CD4-positive, alpha-beta T cell treated with Interferon alpha-2 for 1 hour (primary cell): ENCODE results near the gene TCF7L2.

Experiments
- DNase-seq, 2 donors: peaks; one replicate each; pipeline ENCODE4 v3.0.0-alpha.2; 2020 to 2022

TCF7L2 gene

DNA sequence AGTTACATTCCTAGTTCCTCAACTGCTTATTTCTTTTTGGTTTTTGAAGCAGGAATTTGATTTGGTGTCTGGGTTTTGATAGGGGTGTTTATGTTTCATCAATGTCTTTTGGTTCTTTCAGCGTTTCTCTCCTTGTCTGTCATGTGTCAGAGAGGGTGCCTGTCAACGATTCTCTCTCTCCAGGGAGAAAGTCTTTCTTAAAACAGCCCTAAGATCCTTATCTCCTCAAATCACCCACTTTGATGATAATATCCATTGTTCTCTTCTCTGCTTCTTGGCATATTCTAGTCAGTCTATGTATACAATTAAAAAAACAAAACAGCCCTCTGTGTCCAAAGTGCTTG, 77.2 kb downstream of the TCF7L2 start:
- no peak for DNase-seq

DNA sequence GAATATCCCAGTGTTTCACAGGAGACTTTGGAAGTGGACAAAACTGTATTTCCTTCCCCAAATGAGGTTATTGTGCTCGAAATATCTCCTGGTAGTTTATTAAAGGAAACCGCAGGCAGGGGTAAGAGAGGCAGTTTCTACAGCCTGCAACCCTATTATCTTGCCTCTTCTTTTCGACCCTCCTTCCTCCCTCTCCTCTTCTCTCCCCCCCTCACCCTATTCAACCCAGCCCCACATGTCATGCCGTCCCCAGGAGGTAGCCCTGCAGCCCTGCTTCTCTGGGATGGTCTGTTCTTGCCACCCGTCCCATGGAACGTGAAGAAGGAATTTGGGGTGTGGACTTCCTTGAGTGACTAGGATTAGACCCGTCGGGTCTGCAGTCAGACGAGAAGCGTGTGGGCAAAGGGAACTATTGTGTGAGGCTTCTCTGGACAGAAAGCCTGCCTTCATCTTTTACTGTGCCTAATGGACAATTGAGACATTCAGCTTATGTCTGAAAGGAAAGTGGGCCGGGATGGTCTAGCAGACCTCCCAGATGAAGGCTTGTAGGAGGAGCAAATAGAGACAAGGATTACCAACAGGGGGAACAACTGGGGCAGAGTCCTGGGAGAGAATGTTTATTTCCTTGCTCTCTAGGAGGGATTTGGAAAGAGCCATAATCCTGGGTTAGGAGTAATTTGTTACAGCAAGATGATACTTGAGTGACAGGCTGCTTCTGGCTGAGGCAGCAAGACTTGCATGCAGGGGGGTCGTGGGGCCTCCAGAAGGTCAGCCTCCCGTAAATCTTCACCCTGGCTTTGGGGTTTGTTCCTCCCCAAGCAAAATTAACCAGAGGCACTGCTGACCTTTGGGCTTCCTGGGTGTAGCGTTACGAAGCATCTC, 77.8 kb downstream of the TCF7L2 start:
- DNase-seq, result no peak

DNA sequence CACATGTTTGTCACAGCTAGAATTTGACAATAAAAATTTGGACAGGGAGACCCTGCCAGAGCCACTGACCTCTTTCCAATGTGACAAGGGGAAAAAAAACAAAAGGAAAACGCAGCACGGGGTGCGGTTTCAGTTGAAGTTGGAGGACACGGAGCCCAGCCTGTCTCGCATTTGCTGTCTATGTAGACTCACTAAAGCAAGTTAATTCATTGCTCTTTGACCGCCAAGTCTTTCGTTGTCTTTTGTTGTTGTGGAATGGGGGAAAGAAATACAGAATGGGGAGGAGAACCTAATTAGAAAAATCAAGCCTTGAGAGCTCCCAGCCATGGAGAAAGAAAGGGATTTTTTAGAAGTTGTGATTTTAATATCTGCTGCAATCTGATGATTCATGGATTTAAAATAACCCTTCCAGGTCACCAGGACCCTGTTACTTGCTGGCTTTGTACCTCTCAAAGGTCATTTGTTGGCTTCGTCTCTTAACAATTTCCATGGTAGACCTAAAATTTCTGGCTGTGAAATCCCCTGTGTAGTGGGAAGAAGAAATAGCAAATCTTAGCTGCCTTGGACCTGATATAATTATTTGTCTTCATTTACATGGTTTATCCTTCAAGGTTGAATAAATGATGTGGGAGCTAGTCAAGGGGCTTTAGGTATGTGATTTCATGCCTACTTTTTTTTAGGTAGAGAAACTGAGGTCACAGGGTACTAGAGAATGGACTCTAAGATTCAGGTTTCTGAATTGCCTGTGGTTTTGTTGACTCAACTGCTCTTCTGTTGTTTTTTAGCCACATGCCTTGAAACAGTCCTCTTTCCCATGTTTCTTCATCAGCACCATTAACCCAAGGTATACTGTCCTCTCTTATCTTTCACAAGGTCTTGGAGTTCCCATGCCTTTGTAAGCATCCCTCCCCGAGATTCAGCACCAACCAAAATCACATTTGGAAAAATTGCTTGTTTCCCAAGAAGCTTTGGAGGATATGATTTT, 78.7 kb downstream of the TCF7L2 start:
- no peak for DNase-seq

GRCh38 chr10:113030453-113030852, 80.4 kb downstream of the TCF7L2 start:
- DNase-seq, result no peak

DNA sequence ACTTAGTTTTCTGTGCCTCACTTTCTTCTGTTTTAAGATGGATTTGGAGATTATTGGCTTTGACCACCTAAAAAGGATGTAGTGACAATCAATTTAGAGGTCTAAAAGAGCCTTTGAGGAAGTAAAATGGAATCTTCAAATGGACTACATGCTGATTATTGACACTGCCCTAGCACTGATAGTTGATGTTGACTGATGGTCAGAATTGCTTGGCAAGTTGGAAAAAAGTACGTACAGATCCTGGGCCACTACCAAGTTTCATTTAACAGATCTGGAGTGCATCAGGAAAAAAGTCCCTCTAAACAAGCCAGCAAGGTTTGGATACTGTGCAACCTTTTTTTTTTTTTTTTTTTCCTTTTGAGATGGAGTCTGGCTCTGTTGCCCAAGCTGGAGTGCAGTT, 81.1 kb downstream of the TCF7L2 start:
- no peak for DNase-seq

DNA sequence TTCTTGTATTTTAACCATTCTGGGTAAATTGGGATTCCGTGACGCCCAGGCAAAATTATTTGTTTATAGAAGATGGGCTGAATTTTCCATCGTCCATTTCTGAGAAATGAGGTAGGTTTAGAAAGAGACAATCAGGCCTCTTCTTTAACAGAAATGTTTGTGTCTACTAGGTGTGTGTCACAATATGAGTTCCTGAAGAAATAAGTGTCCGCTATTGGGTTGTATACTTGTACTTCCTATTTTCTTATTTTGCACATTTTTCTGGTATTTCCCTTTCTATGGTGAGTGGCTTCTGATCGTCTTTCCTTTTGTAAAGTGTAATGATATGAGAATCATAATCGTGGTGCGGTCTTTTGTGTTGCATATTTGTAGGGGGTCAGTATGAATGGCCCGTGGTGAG, 83.9 kb downstream of the TCF7L2 start:
- no peak for DNase-seq

DNA sequence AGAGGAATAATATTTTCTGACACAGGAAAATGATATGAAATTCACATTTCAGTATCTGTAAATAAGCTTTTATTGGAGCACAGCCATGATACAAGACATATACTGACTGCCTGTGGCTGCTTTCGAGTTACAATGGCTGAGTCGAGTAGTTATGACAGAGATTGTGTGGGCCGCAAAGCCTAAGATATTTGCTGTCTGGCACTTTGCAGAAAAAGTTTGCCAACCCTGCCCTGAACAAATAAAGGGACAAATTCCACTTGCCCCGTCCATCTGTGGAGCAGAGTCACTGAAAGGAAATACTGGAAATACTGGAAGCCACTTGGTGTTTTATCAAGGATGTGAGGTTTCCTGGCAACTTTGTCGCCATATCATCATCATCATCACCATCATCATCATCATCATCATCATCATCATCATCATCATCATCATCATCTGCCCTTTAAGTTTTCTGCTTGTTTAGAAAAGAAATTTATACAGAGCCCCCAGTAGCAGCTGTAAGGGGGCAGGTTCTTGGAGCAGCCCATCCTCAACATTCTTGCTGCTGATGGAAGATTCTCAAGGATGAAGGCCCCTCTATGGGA, 85.8 kb downstream of the TCF7L2 start:
- no peak for DNase-seq

DNA sequence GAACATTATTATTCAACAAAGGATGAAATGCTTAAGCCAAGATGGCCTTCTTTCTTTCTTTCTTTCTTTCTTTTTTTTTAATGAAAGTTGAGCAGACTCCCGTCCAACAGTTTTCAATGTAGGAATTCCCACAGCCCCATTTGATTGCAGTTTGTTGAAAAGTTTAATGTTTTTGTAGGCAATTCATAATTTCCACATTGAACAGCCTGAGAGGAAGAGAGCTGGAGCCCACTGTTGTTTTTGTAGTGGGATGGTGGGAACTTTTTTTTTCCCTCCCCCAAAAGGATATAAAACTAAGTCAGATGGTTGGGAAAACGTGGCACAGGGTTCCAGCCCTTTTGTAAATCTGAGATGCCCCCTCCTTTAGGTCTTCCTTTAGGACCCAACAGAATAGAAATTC, 86.6 kb downstream of the TCF7L2 start:
- DNase-seq, result no peak

GRCh38 chr10:113037218-113037617, 87.2 kb downstream of the TCF7L2 start:
- DNase-seq, result no peak

DNA sequence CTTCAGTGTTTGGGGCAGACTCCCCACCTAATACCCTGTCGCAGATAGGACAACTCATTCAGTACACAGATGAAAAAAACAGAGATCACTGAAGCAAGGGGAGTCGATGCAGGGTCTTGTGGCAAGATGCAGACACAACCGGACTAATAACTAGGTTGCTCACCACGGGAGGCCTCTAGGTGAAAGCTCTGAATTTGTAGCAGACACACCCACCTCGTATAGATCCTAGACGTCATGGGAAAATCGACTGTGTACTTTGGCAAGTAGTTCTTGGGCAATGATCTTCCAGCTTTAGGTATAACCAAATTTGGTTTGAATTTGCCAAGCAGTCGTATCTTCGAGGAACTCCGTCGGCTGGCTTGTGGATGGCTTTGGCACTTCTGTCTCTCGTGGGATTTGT, 88.1 kb downstream of the TCF7L2 start:
- DNase-seq, result no peak

GRCh38 chr10:113038985-113039384, 88.9 kb downstream of the TCF7L2 start:
- DNase-seq, result no peak

- DNase-seq, result no peak
Measured at GRCh38 chr10:113041324-113041723, 91.3 kb downstream of the TCF7L2 start.

DNA sequence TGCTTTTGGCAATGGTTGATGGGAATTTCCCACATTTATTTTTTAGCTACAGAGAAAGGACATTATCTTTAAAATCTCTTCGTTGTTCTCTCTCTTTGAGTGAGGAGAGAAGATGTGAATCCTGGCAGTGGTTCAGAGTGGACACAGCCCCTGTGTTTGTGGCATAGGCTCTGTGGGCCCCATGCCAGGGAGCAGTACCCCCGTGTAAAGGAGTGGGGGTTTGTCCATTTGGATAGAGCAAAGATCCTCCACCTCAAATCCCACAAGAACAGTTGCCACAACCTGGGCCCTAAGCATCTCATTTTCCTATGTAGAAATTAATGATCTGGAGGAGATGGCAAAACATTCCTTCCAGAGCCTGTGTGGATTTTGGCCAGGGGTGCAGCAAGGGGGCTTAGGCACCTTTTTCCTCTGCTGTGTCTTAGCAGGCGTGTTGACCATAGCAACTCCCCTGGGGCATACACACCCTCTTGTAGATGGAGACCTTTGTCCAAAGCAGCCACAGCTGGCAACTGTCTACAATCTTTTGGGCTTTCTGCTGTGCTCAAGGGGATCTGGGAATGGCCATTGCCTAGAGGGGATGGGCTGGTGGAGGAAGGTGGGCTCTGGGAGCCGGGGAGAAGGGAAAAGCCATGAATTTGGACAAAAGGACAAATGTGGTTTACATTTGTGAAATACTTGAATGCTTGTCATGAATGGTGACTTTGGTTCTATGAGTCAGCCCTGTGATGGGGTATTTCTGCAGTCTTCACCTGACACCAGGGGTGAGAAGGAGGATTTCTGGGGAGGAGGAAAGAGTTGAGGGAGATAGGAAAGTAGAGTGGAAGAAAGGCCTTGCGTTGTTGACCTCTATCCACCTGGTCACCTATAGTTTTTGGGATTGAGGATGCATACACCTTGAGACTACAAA, 92.0 kb downstream of the TCF7L2 start:
- DNase-seq, result no peak

DNA sequence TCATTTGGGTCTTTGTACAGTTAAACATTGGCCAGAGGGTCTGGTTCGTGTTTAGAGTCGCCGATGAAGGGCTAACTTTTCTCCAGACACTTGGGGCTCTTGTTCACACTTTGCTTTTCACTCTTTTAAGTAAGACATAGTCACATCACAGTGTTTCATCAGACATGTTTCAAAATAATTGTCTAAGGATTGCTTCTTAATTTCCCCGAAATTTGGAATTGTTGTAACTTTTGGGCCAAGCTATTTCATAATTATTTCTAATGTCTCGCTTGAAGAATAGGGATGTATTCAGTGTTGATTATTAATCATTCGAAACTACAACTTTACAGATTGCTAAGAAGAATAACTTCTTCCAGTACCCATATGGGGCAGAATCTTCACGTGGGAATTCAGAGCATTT, 92.8 kb downstream of the TCF7L2 start:
- no peak for DNase-seq

- DNase-seq, result no peak
Measured at GRCh38 chr10:113044016-113044755, 94.1 kb downstream of the TCF7L2 start.

DNA sequence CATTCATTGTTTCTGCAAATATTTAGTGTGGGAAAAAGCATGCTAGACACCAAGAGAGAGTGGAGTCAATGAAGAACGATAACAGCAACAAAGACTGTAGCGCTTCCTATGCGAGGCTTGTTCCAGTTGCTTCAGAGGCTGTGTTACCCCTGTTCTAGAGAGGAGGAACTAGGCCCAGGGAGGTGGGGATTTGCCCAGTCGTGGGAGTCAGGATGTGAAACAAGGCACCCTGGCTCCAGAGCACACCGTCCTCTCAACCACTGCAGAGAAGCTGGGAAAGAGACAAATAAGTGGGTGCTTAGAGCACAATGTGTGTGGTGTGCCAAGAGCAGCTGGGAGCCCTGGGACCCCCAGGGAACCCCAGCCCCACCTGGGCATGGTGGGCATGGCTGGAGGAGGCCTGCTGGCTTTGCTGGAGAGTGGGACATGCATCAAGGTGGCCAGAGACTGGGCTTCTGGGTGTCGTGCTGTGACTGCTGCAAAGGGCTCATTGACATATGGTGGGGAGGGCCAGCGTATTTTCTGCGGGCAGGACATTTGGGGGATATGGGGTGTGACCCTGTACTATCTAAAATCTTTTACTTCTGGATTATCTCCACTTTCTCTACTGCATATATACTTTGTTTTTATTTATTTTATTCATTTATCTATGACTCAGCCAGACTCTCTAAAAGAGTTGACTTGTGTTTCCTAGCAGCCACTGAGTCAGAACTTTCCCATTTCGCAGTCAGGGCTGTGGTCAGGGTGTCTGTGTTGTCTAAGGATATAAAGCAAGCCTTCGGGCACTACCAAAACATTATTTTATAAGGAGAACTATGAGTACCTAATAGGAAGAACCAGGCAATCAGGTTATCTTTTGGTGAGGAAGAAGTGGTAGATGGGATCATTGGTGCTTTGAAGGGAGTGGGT, 95.4 kb downstream of the TCF7L2 start:
- no peak for DNase-seq

DNA sequence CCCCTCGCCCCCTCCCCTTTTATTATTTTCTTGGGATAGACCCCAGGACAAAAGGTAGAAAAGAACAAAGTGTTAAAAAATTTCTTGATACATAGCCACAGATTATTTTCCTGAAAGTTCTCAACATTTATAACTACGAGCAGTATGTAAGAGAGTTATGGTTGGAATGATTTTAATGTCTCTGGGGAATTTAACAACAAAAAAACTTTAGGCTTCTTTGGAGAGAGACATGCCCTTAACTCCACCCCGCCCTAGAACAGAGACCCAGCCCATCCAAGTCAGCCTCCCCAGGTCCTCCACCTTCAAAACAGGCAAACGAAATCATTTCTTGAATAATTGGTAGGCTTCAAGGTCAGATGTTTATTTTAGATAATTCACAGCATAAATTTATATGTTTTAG, 97.1 kb downstream of the TCF7L2 start:
- DNase-seq, result no peak

DNA sequence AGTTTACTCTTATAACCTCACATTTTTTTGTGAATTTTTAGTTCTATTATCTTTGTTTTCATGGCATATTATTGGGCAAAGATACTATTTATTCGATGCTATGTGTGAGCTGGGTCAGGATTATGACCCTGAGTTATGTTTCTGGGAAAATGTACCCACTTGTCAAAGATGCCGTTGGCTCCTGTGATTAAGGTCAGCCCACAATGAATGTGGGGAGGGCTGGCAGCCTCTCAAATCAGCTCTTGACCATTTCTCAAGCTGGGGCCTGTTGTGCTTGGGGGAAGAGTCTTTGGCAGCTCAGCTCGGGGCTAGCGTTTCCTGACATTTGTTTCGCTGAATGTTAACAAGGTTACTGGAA, 97.5 kb downstream of the TCF7L2 start:
- no peak for DNase-seq

- no peak for DNase-seq
Measured at GRCh38 chr10:113047963-113048781, 98.1 kb downstream of the TCF7L2 start.

DNA sequence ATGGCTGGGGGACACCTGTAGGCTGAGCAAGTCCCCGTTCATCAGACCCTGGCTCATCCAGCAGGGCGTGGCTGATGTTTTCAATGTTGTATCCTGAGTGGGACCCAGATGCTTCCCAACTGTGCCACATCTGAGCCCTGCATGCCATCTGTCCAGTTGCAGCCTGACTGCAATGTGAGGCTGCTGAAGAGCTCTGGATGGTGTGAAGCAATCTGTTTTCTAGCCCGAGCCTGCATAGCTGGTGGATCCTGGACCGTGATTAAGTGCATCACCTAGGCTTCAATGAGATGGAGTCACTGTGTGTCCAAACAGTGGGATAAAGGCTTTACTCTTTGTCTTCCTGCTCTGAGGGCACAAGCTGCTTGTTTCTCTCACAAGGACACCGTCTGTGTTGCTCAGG, 99.8 kb downstream of the TCF7L2 start:
- DNase-seq, result no peak
